NCI-H2107 (cell line): Measurements from ENCODE around the gene DLX3.

Experiments used
- DNase-seq: peaks from one replicate; lab custom pipeline; 2025; lab: John Stamatoyannopoulos, UW

Gene DLX3

GRCh38 chr17:49957350-49957749 is 37.7 kb downstream of the DLX3 start:
- DNase-seq: no peak

- DNase-seq: no peak
Observed at GRCh38 chr17:49956780-49957179, 38.2 kb downstream of the DLX3 start.

DNA sequence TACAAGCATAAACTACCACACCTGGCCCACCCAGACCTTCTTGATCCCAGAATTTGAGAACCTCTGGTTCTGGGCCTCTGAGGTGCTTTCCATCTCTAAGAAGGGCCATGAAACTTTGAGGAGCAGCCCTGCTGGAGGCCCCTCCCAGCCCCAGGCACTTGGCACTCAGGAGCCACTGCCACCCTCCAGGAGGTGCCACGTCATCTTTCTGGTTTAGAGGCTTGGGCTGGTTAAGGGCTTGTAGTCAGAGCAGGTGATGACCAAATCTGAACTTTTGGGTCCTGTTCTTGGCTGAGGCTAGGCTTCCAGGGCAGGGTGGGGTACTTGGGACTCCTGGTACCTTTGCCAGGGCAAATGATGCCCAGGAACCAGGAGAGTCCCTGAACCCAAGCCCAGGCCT is 39.9 kb downstream of the DLX3 start:
- no peak for DNase-seq

GRCh38 chr17:49952912-49953497 is 42.0 kb downstream of the DLX3 start:
- DNase-seq: no peak

DNA sequence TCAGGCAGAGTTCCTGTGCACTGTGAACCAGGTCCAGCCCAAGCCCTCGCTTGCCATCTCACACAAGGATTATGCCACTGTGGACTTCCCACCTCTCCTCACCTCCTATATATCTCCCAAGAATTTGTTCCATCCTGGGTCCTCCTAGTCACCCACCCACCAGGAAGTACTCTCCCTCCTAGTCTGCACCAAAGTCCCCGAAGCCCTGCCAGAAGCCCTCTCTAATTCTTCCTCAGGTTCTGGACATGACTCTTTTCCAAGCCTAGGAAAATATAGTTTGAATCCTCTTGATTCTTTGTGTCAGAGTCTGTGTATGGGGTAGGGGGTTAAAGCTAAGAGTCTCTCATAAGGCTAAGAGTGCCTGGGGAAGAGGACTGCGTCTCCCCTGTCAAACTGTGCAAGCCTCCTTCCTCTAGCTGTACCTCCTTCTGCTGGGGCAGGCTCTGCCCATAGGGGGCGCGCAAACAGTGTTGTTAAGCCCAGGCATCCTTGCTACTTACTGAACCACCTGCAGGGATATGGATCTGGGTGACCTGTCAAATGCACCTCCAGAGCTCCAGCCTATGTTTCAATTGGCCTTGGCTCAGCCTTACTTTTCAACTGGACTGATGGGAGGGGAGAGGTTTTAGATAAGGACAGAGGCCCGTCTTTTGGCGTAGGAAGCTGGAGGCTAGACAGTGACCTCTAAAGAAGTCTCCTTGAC is 42.7 kb downstream of the DLX3 start:
- DNase-seq: peak; percentile 43

DNA sequence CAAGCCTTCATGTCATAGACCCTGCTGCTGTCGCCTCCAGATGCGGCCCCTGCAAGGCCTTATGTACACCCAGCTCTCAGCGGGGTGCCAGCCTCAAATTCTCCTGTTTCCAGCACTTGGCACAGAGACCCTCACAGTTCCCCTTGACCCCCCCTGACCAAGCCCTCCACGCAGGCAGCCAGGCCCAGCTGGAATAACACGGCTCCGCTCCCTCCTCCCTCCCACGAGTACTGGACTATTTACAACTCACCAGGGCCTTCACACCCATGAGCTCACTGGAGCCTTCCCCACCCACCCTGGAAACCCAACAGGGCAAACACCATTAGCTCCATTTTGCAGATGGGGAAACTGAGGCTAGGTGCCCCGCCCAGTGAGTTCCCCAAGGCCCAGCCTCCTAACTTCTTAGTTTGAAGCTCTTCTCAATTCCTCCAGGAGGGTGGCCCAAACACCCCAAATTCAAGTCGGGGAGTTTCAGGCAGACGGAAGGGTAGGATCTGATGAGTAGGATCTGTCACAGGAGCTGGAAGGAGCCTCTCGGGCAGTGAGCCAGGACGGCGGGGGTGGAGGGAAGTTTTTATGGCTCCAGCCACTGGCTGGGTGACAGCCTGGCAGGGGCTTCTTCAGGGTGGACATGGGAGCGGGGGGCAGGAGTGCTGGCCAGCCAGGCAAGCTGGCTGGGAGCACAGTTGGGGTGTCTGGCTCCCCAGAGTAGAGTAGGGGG is 43.5 kb downstream of the DLX3 start:
- DNase-seq: no peak

DNA sequence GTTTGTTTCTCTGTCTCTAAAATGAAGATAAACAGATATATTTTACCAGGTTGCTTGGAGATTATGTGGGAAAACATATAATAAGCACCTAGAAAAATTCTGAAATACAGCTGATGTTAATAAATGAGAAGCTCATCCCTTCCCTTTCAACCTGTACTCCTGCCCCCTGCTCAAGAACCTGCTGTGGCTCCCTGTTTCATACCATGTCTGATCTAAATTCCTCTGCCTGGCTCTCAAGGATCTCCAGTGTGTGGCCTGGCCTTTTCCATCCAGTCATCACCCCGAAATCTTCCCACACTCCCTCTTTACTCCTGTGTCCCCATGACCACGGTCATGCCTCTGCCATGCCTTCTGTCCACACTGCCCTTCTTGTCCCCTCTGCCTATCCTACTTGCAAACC is 45.4 kb downstream of the DLX3 start:
- DNase-seq: no peak

DNA sequence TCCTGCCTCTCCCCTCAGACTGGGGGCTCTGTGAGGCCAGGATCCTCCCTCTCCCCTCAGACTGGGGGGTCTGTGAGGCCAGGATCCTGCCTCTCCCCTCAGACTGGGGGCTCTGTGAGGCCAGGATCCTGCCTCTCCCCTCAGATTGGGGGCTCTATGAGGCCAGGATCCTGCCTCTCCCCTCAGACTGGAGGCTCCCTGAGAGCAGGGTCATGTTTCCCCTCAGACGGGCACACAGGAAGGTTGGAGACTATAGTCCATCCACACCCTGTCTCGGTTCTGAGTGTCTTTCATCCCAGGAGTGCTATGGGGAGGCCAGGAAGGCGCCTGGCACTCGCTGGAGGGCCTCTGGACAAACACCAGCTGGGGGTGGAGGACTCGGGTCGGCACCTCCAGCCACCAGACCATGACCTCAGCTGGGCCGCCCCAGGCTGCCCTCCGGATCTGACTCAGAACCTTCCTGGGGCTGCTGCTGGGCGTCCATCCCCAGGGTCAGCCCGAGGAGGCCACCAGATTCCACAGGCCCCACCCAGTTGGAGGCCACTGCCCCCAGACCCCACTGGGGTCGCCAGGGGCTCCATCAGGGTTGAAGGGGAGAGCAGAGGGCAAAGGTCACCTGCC is 48.0 kb downstream of the DLX3 start:
- DNase-seq: no peak

GRCh38 chr17:49946208-49946607 is 48.8 kb downstream of the DLX3 start:
- no peak for DNase-seq

DNA sequence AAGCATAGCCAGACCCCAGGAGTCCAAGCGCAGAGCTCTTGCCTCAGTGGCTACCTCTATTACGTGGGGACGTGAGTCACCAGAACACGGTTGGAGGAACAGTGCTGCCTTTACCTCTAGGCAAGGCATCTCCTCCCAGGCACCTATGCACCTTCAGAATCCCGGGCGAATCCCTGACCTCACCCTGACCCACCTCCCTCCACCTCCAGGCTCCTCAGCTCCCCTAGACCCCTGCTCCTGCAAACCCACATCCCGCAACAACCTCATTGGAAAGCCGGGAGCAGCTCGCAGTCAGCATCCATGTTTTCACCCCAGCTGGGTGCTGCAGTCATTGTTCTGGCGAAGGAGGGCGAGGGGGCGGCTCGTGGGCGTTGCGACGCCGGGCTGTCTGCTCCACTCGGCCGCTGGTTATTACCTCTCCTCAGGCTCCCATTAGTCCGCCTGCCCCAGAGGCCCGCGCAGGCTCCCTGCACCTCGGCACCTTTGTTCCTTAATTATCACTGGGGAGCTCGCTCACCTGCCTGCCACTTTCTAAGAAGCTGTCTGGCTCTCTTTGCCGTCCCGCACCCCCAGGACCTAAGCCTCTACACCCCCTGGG is 50.7 kb downstream of the DLX3 start:
- DNase-seq: peak; percentile 53

GRCh38 chr17:49942947-49943346 is 52.1 kb downstream of the DLX3 start:
- no peak for DNase-seq

DNA sequence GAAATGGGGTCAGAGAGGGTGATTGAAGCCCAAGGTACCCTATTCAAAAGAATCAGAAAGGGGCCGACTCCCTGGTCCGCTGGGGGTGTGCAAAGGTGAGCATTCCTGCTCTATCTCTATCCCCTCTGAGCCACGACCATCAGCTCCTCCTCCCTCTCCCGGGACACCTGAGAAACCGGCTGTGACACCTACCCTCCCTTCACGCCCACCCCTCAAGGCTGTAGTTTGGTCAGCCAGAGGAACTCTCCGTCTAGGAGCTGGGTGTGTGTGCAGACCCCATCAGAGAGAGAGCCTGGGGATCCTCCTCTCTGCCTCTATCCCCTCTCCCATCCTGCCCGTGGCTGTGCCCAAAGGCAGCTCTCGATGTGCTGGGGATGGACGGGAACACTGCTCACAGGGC is 53.6 kb downstream of the DLX3 start:
- DNase-seq: no peak
